Activated CD8-positive, alpha-beta memory T cell treated with anti-CD3 and anti-CD28 coated beads, Interleukin-2, amount 10 ng/mL, durations not matched to agents 7 days and 5 days (primary cell): ENCODE data around the gene UCK2. TPM values are rescaled to one million over a fixed set of nuclear protein-coding genes. Genes with fewer than 3 reads are reported as not detected.

Experiments used
- ATAC-seq: fragments of 150-1000 bp; cut with Tn5 transposase; one replicate; pipeline ENCODE4 v1.10.0; 2021; ENCODE audit warnings: moderate library complexity
- CTCF ChIA-PET: fragments of 350-600 bp; sonication (Branson Sonifier 250); formaldehyde crosslinking; loops from one replicate; lab custom pipeline; 2021; ENCODE audit warnings: antibody characterized with exemption; lab: Charles Lee
- DNase-seq: peaks from one replicate; pipeline ENCODE4 v3.0.0-alpha.2; 2020
- H3K27ac Mint-ChIP-seq: one replicate; pipeline ENCODE4 v1.8.0; 2021; ENCODE audit warnings: mild to moderate bottlenecking, mixed read lengths
- H3K27me3 Mint-ChIP-seq: one replicate; pipeline ENCODE4 v1.8.0; 2021; ENCODE audit warnings: mixed read lengths
- H3K36me3 Mint-ChIP-seq: one replicate; pipeline ENCODE4 v1.8.0; 2021; ENCODE audit warnings: mild to moderate bottlenecking, mixed read lengths
- H3K4me1 Mint-ChIP-seq: one replicate; pipeline ENCODE4 v1.8.0; 2021; ENCODE audit warnings: mixed read lengths
- H3K4me3 Mint-ChIP-seq: one replicate; pipeline ENCODE4 v1.8.0; 2021; ENCODE audit warnings: mild to moderate bottlenecking, moderate library complexity, mixed read lengths
- H3K9me3 Mint-ChIP-seq: one replicate; pipeline ENCODE4 v1.8.0; 2022; ENCODE audit warnings: low read depth, mixed read lengths
- total RNA-seq, 2 experiments: library from RNA; stranded (reverse); gene quantifications; one replicate each; pipeline ENCODE4 v1.2.3, GENCODE V29; 2021

UCK2 gene
- total RNA-seq, 2 experiments from 2014 or later: 50.7 to 70.3 TPM

GRCh38 chr1:165862448-165862847 lies 35.0 kb downstream of the UCK2 start:
- no peak overlapping the region for H3K27ac Mint-ChIP-seq
- no peaks in the 10 kb centered on the region for H3K27me3 Mint-ChIP-seq
- H3K4me1 Mint-ChIP-seq: peaks cover 38% of the 10 kb centered on the region
- DNase-seq (no peak), ATAC-seq (no peak)
- H3K4me3 Mint-ChIP-seq: no peak overlapping the region
- CTCF ChIA-PET: interaction anchor here (1.0 kb wide), 1 partner anchor 9 kb away, joined by 3 read pairs; no protein-coding TSS in a partner anchor
- peaks cover 7% of the 10 kb centered on the region for H3K36me3 Mint-ChIP-seq
- no peaks in the 10 kb centered on the region for H3K9me3 Mint-ChIP-seq

DNA sequence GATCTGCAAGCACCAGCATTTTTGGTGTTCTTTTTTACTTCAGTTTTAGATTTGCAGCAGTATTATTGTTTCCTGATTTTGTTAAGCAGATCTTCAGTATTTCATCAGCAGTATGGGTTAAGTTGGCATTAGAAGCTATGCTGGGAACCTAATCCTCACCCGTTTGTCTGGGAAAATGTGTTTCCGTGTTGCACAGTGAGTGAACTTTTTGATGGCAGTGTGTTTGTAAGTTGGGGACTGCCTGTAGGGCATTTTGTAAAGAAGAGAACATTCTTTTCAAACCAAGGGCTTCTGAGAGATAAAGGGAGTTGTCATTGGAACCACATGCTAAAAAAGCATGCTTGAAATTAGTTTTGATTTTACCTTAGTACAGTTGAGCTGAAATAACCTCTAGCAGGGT lies 35.9 kb downstream of the UCK2 start:
- ATAC-seq: no peak
- H3K27me3 Mint-ChIP-seq: no peaks in the 10 kb centered on the region

DNA sequence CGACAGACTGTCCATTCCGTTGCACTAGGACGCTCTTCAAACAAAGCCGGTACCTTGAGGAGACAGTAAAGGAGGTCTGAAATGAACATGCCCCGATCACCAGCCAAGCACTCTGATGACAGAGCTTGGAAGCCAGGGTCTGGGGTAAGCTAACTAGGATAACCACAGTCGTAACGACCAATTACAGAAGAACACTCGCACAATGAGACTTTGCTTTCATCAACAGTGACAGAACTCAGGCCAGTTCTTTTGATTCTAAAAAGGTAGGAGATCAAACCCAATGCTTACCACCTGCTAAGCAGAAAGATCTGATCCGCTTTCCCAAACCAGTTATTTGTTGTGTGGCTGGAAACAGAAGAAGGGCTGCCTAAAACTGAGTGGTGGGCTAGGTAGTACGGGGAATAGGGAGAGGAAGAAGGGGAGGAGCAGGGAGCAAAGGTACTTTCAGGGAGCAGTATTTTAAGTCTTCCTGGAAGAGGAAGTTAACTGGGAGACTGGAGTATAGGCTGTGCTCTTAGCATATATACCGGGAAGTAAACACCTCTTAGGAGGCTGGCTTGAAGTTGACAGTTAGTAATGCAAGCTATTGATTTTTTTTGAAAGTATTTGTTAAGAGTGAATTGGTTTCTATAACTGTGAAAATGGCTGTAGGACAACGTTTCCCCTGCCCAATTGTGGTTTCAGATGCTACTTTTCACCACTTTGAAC lies 38.4 kb downstream of the UCK2 start:
- no peaks in the 10 kb centered on the region for H3K9me3 Mint-ChIP-seq
- ATAC-seq (no peak), DNase-seq (no peak)
- H3K27me3 Mint-ChIP-seq: no peaks in the 10 kb centered on the region
- H3K4me3 Mint-ChIP-seq: no peak overlapping the region
- peaks cover 7% of the 10 kb centered on the region for H3K36me3 Mint-ChIP-seq
- H3K4me1 Mint-ChIP-seq: peaks cover 36% of the 10 kb centered on the region
- no peak overlapping the region for H3K27ac Mint-ChIP-seq
- CTCF ChIA-PET: no interaction called here

More for the DNA sequence above, 35.9 kb downstream of the UCK2 start:
- Mint-ChIP-seq H3K9me3 (no peaks in the 10 kb centered on the region), H3K36me3 (peaks cover 7% of the 10 kb centered on the region), H3K4me3 (no peak overlapping the region), H3K4me1 (peaks cover 35% of the 10 kb centered on the region), H3K27ac (no peak overlapping the region)
- DNase-seq: no peak
- CTCF ChIA-PET: interaction anchor here (1.0 kb wide), 1 partner anchor 8 kb away, joined by 3 read pairs; no protein-coding TSS in a partner anchor

- ATAC-seq (no peak), DNase-seq (no peak)
- peaks cover 9% of the 10 kb centered on the region for H3K36me3 Mint-ChIP-seq
- H3K4me3 Mint-ChIP-seq: no peak overlapping the region
- no peaks in the 10 kb centered on the region for H3K9me3 Mint-ChIP-seq
- no peaks in the 10 kb centered on the region for H3K27me3 Mint-ChIP-seq
- no peak overlapping the region for H3K27ac Mint-ChIP-seq
- CTCF ChIA-PET: interaction anchor here (0.7 kb wide), 1 partner anchor 1073 kb away, joined by 3 read pairs; no protein-coding TSS in a partner anchor
- peaks cover 46% of the 10 kb centered on the region for H3K4me1 Mint-ChIP-seq
Observed at GRCh38 chr1:165869343-165869742, 41.9 kb downstream of the UCK2 start.

DNA sequence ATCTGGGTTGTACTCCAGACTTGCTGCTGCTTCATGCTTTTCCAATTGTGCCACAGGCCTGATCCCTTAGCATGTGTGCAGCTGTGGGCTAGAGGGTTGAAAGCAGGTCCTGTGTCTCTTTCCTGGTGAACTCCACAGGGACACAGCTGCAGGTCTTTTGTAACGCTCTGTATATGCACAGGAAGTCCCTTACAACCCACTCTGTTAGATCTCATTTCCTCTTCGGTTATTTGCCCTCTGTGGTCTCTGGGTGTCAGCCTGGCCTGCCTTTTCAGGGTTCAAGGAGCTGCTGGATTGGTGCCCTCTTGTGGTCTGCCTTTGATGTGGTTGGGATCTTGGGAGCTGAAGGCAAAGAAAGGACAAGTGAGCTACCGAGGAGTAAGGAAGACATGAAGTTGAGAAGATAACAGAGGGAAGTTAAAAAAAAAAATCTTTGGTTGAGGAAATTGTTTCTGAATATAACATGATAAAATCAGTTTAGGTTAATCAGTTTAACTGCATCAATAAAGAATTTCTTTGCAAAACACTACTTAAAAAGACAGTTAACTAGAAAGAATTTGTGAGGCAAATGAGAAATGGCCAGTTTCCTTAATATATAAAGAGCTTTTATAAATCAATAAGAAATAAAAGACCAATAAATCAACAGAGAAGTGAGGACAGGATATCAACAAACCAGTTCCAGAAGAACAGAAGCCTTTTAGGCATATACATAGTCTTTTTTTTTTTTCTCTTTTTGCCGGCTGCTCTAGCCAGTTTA lies 44.1 kb downstream of the UCK2 start:
- Mint-ChIP-seq H3K9me3 (no peaks in the 10 kb centered on the region), H3K4me1 (peaks cover 53% of the 10 kb centered on the region), H3K4me3 (peak overlapping the region; percentile 38)

DNA sequence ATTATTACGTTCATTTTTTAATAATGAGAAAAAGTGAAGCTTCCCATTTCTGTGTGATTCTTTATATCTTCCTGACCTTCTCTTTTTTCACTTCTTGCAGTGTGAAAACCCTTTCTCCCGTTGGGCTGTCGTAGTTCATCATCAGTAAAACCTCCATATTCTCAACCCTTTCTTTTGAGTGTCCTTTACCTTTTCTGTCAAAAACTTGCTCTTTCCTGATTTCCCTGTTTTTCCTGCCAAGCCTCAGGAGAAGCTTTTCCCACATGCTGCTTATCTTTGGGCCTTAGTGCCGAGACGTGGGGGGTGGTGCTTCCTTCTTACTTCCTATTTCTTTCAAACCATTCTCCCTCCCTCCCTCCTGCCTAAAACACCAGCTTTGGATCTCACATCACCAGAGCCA lies 46.1 kb downstream of the UCK2 start:
- H3K27me3 Mint-ChIP-seq: no peaks in the 10 kb centered on the region
- H3K27ac Mint-ChIP-seq: no peak overlapping the region
- H3K4me1 Mint-ChIP-seq: peaks cover 58% of the 10 kb centered on the region
- CTCF ChIA-PET: interaction anchor here (1.1 to 3.4 kb wide), 4 partner anchors 7 to 104 kb away, joined by 3 to 8 read pairs (median 4); partner anchors contain the start of gene TMCO1
- H3K36me3 Mint-ChIP-seq: peaks cover 19% of the 10 kb centered on the region
- ATAC-seq (no peak), DNase-seq (no peak)
- H3K4me3 Mint-ChIP-seq: no peak overlapping the region
- no peaks in the 10 kb centered on the region for H3K9me3 Mint-ChIP-seq

More for the DNA sequence above, 44.1 kb downstream of the UCK2 start:
- no peaks in the 10 kb centered on the region for H3K27me3 Mint-ChIP-seq
- DNase-seq (peak; percentile 81), ATAC-seq (peak; percentile 91)
- peak overlapping the region; percentile 78 for H3K27ac Mint-ChIP-seq
- CTCF ChIA-PET: interaction anchor here (0.6 to 3.4 kb wide), 16 partner anchors 9 to 479 kb away, joined by 3 to 9 read pairs (median 5); partner anchors contain the start of gene TMCO1
- peaks cover 5% of the 10 kb centered on the region for H3K36me3 Mint-ChIP-seq

GRCh38 chr1:165874643-165875042 lies 47.2 kb downstream of the UCK2 start:
- no peak for DNase-seq
- ATAC-seq: no peak
- peaks cover 57% of the 10 kb centered on the region for H3K4me1 Mint-ChIP-seq
- CTCF ChIA-PET: interaction anchor here (0.6 to 0.7 kb wide), 2 partner anchors 52 to 983 kb away, joined by 3 read pairs; no protein-coding TSS in a partner anchor
- H3K9me3 Mint-ChIP-seq: no peaks in the 10 kb centered on the region
- H3K27ac Mint-ChIP-seq: no peak overlapping the region
- H3K36me3 Mint-ChIP-seq: peaks cover 25% of the 10 kb centered on the region
- no peak overlapping the region for H3K4me3 Mint-ChIP-seq
- no peaks in the 10 kb centered on the region for H3K27me3 Mint-ChIP-seq

DNA sequence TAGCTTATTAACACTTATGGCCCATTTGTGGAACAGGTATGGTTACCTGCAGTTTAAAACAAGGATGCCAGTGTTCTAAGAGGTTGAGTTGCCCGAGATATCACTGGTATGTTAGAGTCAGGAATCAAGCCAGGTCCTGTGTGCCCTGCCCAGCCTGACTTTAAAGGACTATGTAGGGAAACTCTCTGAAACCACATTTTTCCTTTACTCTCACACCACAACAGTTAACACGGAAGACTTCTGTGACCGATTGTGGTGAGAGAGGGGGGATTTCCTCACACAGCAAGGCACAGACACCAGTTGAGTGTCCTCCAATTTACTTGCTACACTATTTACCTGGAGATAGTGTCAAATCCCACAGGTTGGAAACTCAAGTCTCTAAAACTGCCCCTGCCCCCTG lies 47.8 kb downstream of the UCK2 start:
- CTCF ChIA-PET: interaction anchor here (0.6 to 0.7 kb wide), 2 partner anchors 53 to 983 kb away, joined by 3 read pairs; no protein-coding TSS in a partner anchor

GRCh38 chr1:165875604-165876003 lies 48.2 kb downstream of the UCK2 start:
- Mint-ChIP-seq H3K27me3 (no peaks in the 10 kb centered on the region), H3K9me3 (no peaks in the 10 kb centered on the region), H3K27ac (no peak overlapping the region), H3K4me3 (no peak overlapping the region), H3K4me1 (peaks cover 53% of the 10 kb centered on the region), H3K36me3 (peaks cover 25% of the 10 kb centered on the region)
- CTCF ChIA-PET: no interaction called here
- DNase-seq: no peak
- ATAC-seq: no peak

More for the DNA sequence above, 47.8 kb downstream of the UCK2 start:
- Mint-ChIP-seq H3K27ac (no peak overlapping the region), H3K4me3 (no peak overlapping the region), H3K36me3 (peaks cover 25% of the 10 kb centered on the region), H3K4me1 (peaks cover 55% of the 10 kb centered on the region), H3K9me3 (no peaks in the 10 kb centered on the region), H3K27me3 (no peaks in the 10 kb centered on the region)
- DNase-seq (peak; percentile 48), ATAC-seq (peak; percentile 35)

DNA sequence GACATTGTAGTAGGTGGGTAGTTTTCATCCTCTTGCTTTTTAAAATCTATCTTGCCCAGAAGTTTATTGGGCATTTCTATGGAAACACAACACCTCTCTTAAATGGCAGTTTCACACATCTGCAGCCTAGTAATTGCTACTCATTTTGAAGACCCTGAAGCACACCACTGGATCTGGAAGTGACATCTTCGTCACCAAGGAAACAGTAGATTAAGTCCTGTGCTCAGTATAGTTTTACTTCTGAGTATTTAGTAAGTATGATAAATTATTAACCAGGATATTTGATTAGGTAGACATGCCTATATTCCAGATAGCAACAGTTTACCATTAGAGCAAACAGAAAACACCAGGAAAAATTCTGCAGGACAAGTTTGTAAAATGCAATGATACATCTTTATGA lies 48.7 kb downstream of the UCK2 start:
- H3K9me3 Mint-ChIP-seq: no peaks in the 10 kb centered on the region
- ATAC-seq (no peak), DNase-seq (no peak)
- no peaks in the 10 kb centered on the region for H3K27me3 Mint-ChIP-seq
- CTCF ChIA-PET: no interaction called here
- H3K4me1 Mint-ChIP-seq: peaks cover 50% of the 10 kb centered on the region
- peaks cover 25% of the 10 kb centered on the region for H3K36me3 Mint-ChIP-seq
- H3K4me3 Mint-ChIP-seq: no peak overlapping the region
- H3K27ac Mint-ChIP-seq: no peak overlapping the region

- Mint-ChIP-seq H3K4me1 (peaks cover 55% of the 10 kb centered on the region), H3K27me3 (no peaks in the 10 kb centered on the region), H3K27ac (no peak overlapping the region), H3K36me3 (peaks cover 24% of the 10 kb centered on the region), H3K9me3 (no peaks in the 10 kb centered on the region), H3K4me3 (no peak overlapping the region)
- CTCF ChIA-PET: no interaction called here
- no peak for DNase-seq
- ATAC-seq: no peak
Observed at GRCh38 chr1:165877411-165877810, 50.0 kb downstream of the UCK2 start.

- ATAC-seq: no peak
- no peak for DNase-seq
- Mint-ChIP-seq H3K36me3 (peaks cover 20% of the 10 kb centered on the region), H3K4me3 (no peak overlapping the region), H3K27ac (no peak overlapping the region), H3K4me1 (peaks cover 56% of the 10 kb centered on the region), H3K9me3 (no peaks in the 10 kb centered on the region), H3K27me3 (no peaks in the 10 kb centered on the region)
- CTCF ChIA-PET: interaction anchor here (1.1 kb wide), 1 partner anchor 109 kb away, joined by 3 read pairs; no protein-coding TSS in a partner anchor
Observed at GRCh38 chr1:165877940-165878556, 50.6 kb downstream of the UCK2 start.

DNA sequence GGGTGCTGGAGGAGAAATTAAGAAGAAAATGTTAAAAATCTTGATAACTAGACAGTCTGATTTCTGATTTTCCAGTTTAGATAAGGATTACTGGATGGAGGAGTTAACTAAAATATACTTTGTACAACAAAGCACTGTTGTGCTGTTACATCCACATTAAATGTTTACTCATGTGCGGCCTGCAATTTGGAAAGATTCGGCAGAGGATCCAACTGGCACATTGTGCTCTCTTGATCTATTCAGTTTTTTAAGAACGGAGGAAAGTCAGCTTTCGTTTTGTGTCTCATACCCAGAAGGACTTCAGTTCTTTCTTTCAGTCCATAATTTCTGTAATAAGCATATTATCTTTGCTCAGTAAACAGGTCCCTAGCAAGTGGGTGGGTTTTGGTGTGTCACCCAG lies 52.5 kb downstream of the UCK2 start:
- Mint-ChIP-seq H3K9me3 (no peaks in the 10 kb centered on the region), H3K4me1 (peaks cover 52% of the 10 kb centered on the region), H3K4me3 (no peak overlapping the region), H3K27me3 (no peaks in the 10 kb centered on the region), H3K27ac (no peak overlapping the region), H3K36me3 (peaks cover 20% of the 10 kb centered on the region)
- ATAC-seq (no peak), DNase-seq (no peak)
- CTCF ChIA-PET: no interaction called here
